Neural cell (in vitro differentiated cells): ENCODE results near the gene DLST. TPM values are rescaled to one million over a fixed set of nuclear protein-coding genes. Genes with fewer than 3 reads are reported as not detected.

Experiments used
- H2AFZ ChIP-seq: fragments of 200-600, 300-800 bp; sonication (generic), shearing (Covaris generic); 2 replicates; pipeline ENCODE4 v1.6.0; 2014; ENCODE audit warnings: low read depth, mild to moderate bottlenecking, antibody characterized with exemption, low read length, moderate library complexity
- H3F3A ChIP-seq: fragments of 200-600 bp; shearing (Covaris generic); 2 replicates; pipeline ENCODE4 v1.6.1; 2016; ENCODE audit warnings: mild to moderate bottlenecking, moderate library complexity, mixed read lengths, antibody characterized with exemption, low read length; ENCODE audit not compliant: insufficient read depth, poor library complexity, severe bottlenecking
- H3K27ac ChIP-seq: fragments of 200-600, 300-800 bp; sonication (generic), shearing (Covaris generic); 2 replicates; pipeline ENCODE4 v1.5.1; 2014; ENCODE audit warnings: mild to moderate bottlenecking, low read length, moderate library complexity
- H3K27me3 ChIP-seq: fragments of 300-800, 200-600 bp; sonication (generic), shearing (Covaris generic); 2 replicates; pipeline ENCODE4 v1.6.0; 2014; ENCODE audit warnings: mild to moderate bottlenecking, low read depth, low read length, moderate library complexity; ENCODE audit not compliant: insufficient read depth
- H3K36me3 ChIP-seq: fragments of 300-800, 200-600 bp; sonication (generic), shearing (Covaris generic); 2 replicates; pipeline ENCODE4 v1.5.1; 2014; ENCODE audit warnings: mild to moderate bottlenecking, antibody characterized with exemption, low read length, moderate library complexity; ENCODE audit not compliant: insufficient read depth
- H3K4me2 ChIP-seq: fragments of 300-800, 200-600 bp; sonication (generic), shearing (Covaris generic); 2 replicates; pipeline ENCODE4 v1.6.0; 2014; ENCODE audit warnings: mild to moderate bottlenecking, low read length
- H3K4me3 ChIP-seq: fragments of 300-800, 200-600 bp; sonication (generic), shearing (Covaris generic); 2 replicates; pipeline ENCODE4 v1.5.1; 2014; ENCODE audit warnings: mild to moderate bottlenecking, low read length, moderate library complexity
- H3K79me2 ChIP-seq: fragments of 200-600 bp; shearing (Covaris generic); replicated peaks from 2 replicates; pipeline ENCODE4 v1.6.0; 2014; ENCODE audit warnings: mild to moderate bottlenecking, low read length, moderate library complexity; ENCODE audit not compliant: insufficient read depth
- H3K9ac ChIP-seq: fragments of 300-800, 200-600 bp; sonication (generic), shearing (Covaris generic); 2 replicates; pipeline ENCODE4 v1.6.1; 2016; ENCODE audit warnings: mild to moderate bottlenecking, low read length, mixed read lengths
- H3K9me2 ChIP-seq: fragments of 200-600 bp; shearing (Covaris generic); 2 replicates; pipeline ENCODE4 v1.6.1; 2016; ENCODE audit warnings: mild to moderate bottlenecking, low read length, mixed read lengths; ENCODE audit not compliant: insufficient read depth
- H3K9me3 ChIP-seq: fragments of 200-600, 300-800 bp; sonication (generic), shearing (Covaris generic); 2 replicates; pipeline ENCODE4 v1.6.1; 2016; ENCODE audit warnings: mild to moderate bottlenecking, mixed run types, low read length, moderate library complexity, mixed read lengths
- H4K20me1 ChIP-seq: fragments of 200-600 bp; shearing (Covaris generic); 2 replicates; pipeline ENCODE4 v1.6.1; 2016; ENCODE audit warnings: mild to moderate bottlenecking, mixed run types; ENCODE audit not compliant: insufficient read depth
- CTCF ChIP-seq: fragments of 450-650 bp; IDR thresholded peaks from 2 replicates; pipeline ENCODE4 v1.5.1; 2014; ENCODE audit warnings: antibody characterized with exemption, mild to moderate bottlenecking, moderate library complexity; ENCODE audit not compliant: poor library complexity, severe bottlenecking
- EP300 ChIP-seq: fragments of 450-650 bp; conservative IDR thresholded peaks from 2 replicates; pipeline ENCODE4 v1.6.1; 2014; ENCODE audit warnings: antibody characterized with exemption, mild to moderate bottlenecking, moderate library complexity; ENCODE audit not compliant: poor library complexity, severe bottlenecking
- EZH2 ChIP-seq: fragments of 200-600, 300-800 bp; shearing (Covaris generic), sonication (generic); IDR thresholded peaks from 2 replicates; pipeline ENCODE4 v1.6.1; 2014; ENCODE audit warnings: antibody characterized with exemption, low read length, borderline replicate concordance, mild to moderate bottlenecking; ENCODE audit not compliant: insufficient read depth, poor library complexity, severe bottlenecking
- MXI1 ChIP-seq: fragments of 450-650 bp; conservative IDR thresholded peaks from 2 replicates; pipeline ENCODE4 v1.6.1; 2014; ENCODE audit warnings: antibody characterized with exemption, mild to moderate bottlenecking; ENCODE audit not compliant: poor library complexity, severe bottlenecking
- POLR2AphosphoS5 ChIP-seq: IDR thresholded peaks from 2 replicates; pipeline ENCODE4 v1.6.1; 2012
- RAD21 ChIP-seq: fragments of 450-650 bp; conservative IDR thresholded peaks from 2 replicates; pipeline ENCODE4 v1.6.1; 2014; ENCODE audit warnings: antibody characterized with exemption, mild to moderate bottlenecking, moderate library complexity
- REST ChIP-seq: IDR thresholded peaks from 2 replicates; pipeline ENCODE4 v1.6.1; 2012; ENCODE audit warnings: borderline replicate concordance
- SMC3 ChIP-seq: fragments of 450-650 bp; conservative IDR thresholded peaks from 2 replicates; pipeline ENCODE4 v1.6.1; 2014; ENCODE audit warnings: antibody characterized with exemption, mild to moderate bottlenecking, moderate library complexity; ENCODE audit not compliant: poor library complexity
- TAF1 ChIP-seq: IDR thresholded peaks from 2 replicates; pipeline ENCODE4 v1.6.1; 2012; ENCODE audit warnings: low read depth
- polyA plus RNA-seq: library from polyadenylated mRNA; depleted of rRNA; stranded (reverse); fragments of >200 nt; gene quantifications from 2 replicates; pipeline ENCODE4 v1.2.3, GENCODE V29; 2014

Gene DLST
- polyA plus RNA-seq, 1 donor from 2014 or later, result 59.7 TPM

DNA sequence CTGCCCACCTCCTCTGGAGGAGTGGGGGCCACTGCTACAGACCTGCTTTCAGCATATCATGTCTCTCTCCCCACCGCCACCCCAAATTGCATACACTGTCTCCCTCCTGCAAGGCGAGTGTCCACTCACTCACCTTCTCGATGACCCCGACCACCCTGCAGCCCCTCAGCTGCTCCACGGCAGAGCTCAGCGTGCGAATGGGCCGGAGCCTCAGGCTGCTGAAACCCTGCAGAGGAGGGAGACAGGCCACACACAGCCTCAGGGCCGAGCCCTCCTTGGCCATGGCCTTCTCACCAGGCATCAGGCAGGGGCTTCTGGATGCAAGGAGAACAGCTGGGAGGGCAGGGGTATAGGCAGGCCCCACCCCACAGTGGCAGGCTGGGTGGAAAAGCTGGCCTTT is 36.7 kb downstream of the DLST start (continued):
- no peak for TF ChIP-seq TAF1

DNA sequence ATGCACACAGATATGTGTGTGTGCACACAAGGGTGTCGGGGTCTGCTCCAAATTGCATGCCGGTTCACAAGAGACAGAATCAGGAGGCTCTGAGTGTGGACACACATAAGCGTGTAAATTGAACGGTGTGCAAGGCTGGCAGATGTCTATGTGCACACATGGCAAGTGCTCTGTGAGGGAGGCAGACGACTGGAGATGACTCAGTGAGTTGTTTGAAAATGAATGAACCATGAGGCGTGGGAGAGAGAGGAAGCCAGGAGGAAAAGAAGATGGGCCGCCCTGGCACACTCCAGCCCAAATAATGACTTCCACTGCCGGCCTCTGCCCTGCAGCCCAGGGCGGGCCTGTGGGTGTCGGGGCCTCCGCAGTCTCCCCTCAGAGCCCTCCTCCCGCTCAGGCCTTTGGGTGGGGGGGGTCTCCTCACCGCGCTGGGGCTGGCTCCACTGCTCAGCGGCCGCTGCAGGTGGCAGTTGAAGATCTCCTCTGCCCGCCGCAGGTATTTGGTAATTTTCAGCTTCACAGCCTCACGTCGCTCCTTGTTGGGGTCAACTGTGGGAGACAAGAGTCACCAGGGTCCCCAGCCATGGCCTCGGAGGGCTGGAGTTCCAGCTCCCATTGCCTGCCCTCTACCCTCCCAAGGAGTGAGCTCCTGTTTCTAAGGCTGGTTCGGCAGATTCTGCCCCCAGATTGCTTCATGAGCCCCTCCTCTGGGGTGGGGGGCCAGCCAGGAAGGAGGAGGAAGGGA is 37.9 kb downstream of the DLST start:
- Histone ChIP-seq H3F3A (no peaks in the 10 kb centered on the region), H3K27ac (no peak overlapping the region), H3K9ac (no peak overlapping the region), H3K36me3 (no peaks in the 10 kb centered on the region), H3K79me2 (no peaks in the 10 kb centered on the region), H2AFZ (no peak overlapping the region), H4K20me1 (no peaks in the 10 kb centered on the region), H3K4me2 (no peak overlapping the region), H3K9me3 (no peaks in the 10 kb centered on the region), H3K4me3 (no peak overlapping the region), H3K27me3 (no peaks in the 10 kb centered on the region), H3K9me2 (no peaks in the 10 kb centered on the region)
- TF ChIP-seq EZH2 (no peak), POLR2AphosphoS5 (no peak), EP300 (no peak), MXI1 (no peak), SMC3 (no peak), CTCF (no peak), RAD21 (no peak), TAF1 (no peak)

GRCh38 chr14:74920281-74920680 is 38.6 kb downstream of the DLST start:
- Histone ChIP-seq H3K4me2 (no peak overlapping the region), H3K9me3 (no peaks in the 10 kb centered on the region), H2AFZ (no peak overlapping the region), H3K27me3 (no peaks in the 10 kb centered on the region), H3K9me2 (no peaks in the 10 kb centered on the region), H3K9ac (no peak overlapping the region), H3K79me2 (no peaks in the 10 kb centered on the region), H3F3A (no peaks in the 10 kb centered on the region), H3K27ac (no peak overlapping the region), H3K36me3 (no peaks in the 10 kb centered on the region), H3K4me3 (no peak overlapping the region), H4K20me1 (no peaks in the 10 kb centered on the region)
- no peak for TF ChIP-seq MXI1
- TF ChIP-seq POLR2AphosphoS5, result no peak
- TF ChIP-seq CTCF, result no peak
- no peak for TF ChIP-seq EZH2
- no peak for TF ChIP-seq EP300
- TF ChIP-seq TAF1, result no peak
- no peak for TF ChIP-seq SMC3
- TF ChIP-seq REST, result no peak
- no peak for TF ChIP-seq RAD21
